Posterior vena cava (tissue), 2 donors: ENCODE measurements around the gene CARD10. TPM values are rescaled to one million over a fixed set of nuclear protein-coding genes. Genes with fewer than 3 reads are reported as not detected.

Experiments used
- DNase-seq: peaks from one replicate; pipeline ENCODE4 v3.0.0-alpha.2; 2020; ENCODE audit warnings: low spot score
- intact Hi-C, 2 donors: fragments of 100-400 bp; cut with DNase I; formaldehyde crosslinking; loops; one replicate each; pipeline versions ENCODE4 v1.14.1 to v1.14.2; 2022 to 2023
- total RNA-seq, 2 donors: library from RNA; stranded (reverse); fragmentation: NEBNext Ultra II Directional; extraction: Animal tissue kit (Norgen Biotek cat#: 25700); gene quantifications; one replicate each; pipeline ENCODE4 v1.2.1, GENCODE V29; 2021
- donor health status: DM: yes; HTN: yes; CAD: no.
- donor health status: DM: yes; HTN: yes; CAD: no.

CARD10 gene
- total RNA-seq, 2 donors from 2014 or later = 7.8 to 12.8 TPM

DNA sequence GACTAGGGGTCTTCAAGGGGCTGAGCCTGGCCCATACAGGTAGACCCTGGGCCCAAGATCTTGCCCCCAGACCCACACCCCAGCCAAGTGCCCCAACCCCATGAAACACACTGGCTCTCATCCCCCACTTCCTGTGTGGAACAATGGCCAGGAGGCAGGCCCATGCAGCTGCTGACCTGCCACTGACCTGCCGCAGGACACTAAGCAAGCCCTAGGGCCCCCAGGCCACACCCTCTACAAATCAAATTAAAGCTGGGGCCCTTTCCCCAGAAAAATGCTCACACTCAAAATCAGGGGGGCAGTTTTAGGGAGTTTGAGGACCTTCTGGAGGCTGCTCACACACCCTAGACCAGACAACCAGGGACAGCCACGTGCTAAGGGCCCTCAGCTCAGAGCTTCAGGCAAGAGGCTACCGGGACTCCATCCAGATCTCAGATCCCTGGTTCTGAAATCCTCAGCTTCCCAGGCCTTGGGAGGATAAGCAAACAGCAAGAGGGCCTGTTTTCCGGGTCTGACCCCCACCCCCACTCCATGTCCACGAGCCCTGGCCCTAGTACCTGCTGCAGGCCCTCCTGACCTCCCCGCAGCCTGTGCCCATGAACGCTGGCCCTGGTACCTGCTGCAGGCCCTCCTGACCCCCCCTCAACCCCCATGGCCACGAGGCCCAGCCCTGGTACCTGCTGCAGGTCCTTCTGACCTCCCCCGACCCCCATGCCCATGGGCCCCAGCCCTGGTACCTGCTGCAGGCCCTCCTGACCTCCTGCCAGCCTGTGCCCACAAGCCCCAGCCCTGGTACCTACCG is 10.0 kb downstream of the CARD10 start:
- intact Hi-C loops = no loop called here
- no peak for DNase-seq

DNA sequence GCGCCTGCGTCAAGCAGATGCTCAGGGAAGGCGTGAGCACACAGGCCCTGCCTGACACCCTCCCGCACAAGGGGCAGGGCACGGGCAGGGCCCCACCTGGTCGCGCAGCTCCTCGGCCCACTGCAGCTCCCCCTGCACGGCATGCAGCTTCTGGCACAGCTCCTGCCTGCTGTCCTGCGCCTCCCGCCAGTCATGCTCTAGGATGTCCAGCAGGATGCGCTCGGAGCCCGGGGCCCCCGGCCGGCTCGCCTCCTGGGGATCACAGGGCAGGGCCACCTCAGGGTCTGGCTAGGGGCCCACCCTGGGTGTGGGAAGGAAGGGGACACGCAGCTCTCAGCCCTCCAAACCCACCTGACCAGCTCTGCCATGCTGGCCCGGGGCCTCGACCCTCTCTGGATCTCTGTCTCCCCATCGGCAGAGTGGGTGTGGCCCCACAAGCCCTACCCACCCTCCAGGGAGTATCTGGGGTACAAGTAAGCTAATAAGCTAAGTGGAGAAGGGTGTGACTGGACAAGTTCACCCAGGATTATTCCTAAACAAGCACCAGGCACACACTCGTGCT is 10.7 kb downstream of the CARD10 start:
- DNase-seq = no peak
- intact Hi-C loops = no loop called here

DNA sequence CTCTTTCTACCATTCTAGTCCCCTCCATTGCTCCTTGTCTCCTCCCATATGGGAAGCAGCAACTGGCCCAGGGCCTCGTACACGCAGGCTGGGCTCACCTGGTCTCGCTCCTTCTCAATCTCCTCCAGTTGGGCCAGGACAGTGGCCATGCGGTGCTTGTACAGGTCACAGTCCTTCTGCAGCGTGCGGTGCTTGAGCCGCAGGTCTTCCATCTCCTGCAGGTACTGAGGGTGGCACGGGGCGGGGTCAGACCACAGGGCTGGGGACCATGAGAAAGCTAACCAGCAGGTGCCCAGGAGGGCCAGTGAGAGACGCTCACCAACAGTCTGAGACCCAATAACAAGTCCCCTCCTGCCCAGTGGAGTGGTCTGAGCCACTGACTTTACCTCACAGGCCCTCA is 11.5 kb downstream of the CARD10 start:
- no peak for DNase-seq
- intact Hi-C loops = no loop called here

DNA sequence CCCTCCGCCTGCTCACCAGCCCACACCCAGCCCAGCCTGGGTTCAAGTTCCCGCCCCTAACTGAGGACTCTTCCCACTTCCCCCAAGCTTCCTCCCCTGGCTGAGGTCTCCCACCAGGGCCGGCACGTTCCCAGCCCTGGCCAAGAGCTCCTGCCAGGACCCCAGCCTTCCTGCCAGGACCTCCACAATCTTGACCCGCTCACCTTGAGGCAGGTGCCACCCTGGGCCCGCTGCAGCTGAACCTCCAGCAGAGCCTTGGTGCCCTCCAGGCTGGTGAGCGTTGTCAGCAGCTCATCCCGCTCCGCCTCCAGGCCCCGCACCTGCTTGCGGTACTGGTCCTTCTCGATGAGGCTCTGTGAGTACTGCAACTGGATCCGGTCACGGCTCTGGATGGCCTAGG is 13.2 kb downstream of the CARD10 start:
- intact Hi-C loops = no loop called here
- no peak for DNase-seq

DNA sequence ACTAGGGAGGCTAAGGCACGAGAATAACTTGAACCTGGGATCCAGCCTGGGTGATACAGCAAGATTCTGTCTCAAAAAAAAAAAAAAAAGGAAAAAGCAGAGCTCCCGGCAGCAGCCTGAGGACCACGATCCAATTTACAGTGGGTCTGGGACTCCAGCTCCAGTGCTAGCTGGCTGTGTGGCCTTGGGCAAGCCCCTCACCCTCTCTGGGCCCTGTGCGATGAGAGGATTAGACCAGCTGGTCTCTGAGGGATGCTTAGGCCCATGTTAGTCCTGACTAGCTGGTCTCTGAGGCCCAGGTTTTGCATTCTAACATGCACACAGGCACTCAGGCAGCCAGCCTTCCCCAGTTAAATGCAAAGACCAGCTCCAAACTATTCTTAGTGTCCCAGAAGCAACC is 13.7 kb downstream of the CARD10 start:
- DNase-seq = no peak
- intact Hi-C loops = no loop called here

DNA sequence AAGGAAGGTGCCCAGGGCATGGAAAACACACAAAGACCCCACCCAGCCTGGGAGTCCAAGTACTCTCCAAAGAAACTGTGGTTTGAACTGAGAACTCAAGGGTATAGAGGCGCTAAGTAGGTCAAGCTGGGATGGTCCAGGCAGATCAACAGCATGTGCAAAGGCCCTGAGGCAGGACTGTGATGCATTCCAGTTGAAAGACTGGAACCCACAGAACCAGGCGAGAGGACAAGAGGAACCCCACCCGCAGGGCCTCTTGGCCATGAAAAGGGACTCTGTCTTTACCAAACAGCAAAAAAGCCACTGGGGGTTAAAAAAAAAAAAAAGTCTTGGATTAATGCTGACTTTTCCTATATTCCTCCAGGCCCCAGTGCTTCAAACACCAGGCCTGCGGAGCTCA is 14.3 kb downstream of the CARD10 start:
- DNase-seq = no peak
- intact Hi-C loops = no loop called here

DNA sequence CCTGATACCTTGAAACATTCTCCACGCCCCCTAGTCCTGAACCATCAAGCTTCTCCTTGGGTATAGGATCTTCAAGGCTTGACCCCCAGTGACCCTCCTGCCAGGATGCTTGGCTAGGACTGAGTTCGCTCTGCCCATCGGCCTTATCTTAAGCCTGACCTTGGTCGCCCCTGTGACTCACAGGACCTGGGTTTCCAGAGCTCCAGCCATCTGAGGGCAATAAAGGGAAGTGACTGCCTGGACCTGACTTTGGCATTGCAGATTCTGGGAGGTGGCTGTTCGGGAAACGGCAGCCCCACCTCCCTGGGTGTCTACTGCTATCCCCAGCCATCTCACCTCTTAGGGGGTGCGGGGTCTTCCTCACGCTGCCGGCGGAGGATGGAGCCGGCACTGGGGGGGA is 15.4 kb downstream of the CARD10 start:
- DNase-seq = no peak
- intact Hi-C loops = no loop called here

DNA sequence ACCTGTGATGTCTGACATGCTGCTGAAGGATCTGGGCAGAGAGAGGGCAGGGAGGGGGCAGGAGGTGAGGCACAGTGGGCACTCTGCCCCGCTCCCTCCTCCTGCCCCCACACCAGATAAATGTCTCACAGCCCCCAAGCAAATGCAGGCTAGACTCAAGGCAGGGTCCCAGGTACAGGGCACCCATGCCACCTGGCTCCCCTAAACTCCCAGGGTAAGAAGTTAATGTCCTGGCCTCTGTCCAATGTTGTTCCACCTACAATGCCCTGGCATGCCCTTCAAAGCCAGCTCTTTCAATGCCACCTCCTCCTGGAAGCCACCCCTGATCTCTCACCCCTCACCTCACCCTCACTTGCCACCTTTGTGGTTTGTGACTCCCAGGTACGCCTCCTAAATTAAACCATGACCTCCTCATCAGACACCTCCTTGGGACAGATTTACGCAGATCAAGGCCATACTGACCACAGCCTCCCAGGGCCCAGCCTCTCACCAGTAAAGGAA is 16.0 kb downstream of the CARD10 start:
- no peak for DNase-seq
- intact Hi-C loops = no loop called here

DNA sequence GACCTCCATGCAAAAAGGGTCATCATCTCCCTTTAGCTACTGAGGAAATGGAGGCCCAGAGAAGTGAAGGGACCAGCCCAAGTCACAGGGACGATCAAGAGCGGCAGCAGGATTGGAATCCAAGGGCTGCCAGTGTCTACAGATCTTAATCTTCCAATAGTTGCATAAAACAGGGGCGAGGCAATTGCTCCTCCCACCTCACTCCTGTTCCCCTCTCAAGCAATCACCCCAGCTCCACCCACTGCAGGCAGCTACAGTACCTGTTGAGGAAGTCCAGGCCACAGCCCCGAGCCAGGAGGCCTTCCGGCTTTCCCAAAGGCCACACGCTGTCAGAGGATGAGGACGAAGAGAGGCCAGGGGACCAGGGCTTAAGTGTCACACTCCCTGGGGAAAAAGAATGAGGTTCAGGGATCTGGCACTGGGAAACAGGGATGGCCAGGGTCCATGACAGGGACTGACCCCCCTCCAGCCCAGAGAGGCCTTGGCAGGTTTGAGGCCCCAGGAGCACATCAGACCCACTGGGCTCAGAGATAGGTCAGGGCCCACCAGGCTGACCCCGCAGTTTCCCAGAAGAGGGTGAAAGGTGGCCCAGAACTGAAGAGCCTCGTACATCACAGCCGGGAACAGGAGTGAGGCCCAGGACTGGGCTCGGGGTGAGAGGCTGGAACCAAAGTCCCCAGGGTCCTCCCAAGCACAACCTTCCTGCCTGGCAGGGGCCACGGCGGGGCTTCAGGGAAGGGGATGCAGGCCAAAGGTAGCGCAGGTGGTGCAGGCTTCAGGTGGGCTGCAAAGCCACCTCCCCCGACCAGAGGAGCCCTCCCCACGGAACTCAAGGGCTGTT is 16.7 kb downstream of the CARD10 start:
- DNase-seq = no peak
- intact Hi-C loops = no loop called here

DNA sequence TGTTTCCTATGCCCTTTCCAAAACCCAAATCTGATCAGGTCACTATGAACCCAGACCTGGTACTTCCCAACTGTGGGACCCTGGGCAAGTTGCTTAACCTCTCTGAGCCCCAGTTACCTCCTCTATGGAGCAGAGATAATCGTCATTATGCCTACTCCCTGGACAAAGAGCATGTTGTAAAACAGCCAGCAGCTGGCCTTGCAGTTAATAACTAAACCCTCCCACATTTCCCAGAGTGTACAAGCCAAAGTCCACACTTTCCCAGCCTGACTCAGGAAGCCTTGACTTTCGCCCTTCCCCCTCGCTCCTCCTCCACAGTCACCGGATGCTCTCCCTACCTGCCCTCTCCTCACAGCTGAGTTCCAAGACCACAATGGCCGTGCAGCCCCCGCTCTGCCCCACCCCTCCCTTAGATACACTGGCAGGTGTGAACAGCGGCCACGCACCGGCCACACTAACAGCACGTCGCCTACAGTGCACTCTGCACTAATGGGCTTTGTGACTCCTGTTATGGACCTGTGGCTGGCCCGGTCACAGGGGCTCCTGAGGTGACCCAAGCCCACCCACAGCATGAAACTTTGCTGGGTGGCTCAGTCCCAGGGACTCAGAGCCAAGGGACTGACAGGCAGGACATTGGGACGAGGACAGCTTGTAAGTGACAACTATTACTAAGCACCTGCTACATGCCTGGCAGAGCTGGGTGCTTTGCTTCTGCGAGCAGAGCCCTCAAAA is 17.4 kb downstream of the CARD10 start:
- no peak for DNase-seq

DNA sequence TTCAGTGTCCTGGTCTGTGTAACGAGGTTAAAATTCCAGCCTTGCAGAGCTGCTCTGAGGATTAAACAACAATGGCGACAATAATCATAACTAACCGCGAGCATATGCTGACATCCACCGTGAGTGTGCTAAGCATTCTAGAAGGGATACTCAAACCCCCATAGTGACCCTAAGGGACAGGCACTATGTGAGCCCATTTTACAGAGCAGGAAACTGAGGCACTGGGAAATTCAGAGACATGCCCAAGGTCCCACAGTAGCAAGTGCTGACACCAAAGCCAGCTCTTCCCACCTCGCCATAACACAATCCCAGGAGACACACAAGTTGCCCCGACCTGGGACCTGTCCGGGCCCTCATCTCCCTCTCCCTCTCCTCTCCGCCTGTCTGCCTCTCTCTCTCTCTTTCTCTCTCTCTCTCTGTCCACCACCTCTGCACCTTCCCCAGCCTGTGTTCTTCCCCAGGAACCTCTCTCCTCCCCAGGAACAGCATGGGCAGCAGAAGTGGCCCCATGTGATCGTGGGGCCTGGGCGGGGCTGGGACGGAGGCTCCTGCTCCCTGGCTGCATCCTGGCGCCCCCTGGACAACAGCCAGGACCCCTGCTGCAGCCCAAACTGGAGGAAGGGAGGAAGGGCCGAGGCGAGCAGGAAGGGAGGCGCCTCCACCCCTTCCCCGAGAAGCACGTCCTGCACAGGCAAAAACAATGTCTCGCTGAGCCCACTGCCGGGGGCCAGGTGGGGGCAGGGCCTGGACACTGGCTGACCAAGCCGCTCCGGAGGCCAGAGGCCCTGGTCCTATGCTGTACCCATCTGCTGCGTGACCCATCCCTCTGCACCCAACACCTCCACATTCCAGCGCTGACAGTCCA is 18.2 kb downstream of the CARD10 start:
- intact Hi-C loops = no loop called here
- DNase-seq = peak; percentile 84

More for the DNA sequence above, 17.4 kb downstream of the CARD10 start:
- intact Hi-C loops = no loop called here

DNA sequence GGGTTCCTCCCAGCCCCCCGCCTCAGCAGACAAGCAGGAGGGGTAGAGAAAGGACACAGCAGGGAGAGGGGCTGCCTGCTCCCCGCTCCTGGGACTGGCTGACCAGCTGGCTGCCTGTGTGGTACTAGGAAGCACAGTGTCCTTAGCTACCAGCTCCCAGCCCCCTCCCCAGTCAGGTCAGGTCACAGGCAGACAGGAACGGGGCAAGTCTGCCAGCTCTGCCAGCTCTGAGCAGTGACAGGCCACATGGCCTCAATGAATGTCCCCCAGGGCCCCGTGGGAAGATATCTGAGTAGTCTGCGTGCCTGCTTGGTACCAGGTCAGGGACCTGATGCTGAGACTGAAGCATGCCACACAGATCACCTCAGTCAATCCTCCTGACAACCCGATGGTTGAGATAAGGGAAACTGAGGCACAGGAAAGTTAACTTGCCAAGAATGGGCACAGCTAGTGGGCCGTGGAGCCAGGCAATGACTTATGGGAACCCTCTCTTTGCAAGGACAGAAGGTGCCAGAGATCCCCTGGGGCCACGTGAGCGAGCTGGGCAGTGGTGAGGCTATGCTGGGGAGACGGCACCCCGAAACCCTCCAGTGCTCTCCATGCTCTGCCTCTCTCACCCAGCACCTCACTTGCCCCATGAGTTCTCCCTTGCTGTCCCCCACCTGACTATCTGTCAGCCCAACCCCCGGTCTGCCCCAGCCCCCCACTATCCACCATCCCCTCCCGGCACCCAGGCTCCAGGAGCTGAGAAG is 19.2 kb downstream of the CARD10 start:
- no peak for DNase-seq
- intact Hi-C loops = no loop called here

DNA sequence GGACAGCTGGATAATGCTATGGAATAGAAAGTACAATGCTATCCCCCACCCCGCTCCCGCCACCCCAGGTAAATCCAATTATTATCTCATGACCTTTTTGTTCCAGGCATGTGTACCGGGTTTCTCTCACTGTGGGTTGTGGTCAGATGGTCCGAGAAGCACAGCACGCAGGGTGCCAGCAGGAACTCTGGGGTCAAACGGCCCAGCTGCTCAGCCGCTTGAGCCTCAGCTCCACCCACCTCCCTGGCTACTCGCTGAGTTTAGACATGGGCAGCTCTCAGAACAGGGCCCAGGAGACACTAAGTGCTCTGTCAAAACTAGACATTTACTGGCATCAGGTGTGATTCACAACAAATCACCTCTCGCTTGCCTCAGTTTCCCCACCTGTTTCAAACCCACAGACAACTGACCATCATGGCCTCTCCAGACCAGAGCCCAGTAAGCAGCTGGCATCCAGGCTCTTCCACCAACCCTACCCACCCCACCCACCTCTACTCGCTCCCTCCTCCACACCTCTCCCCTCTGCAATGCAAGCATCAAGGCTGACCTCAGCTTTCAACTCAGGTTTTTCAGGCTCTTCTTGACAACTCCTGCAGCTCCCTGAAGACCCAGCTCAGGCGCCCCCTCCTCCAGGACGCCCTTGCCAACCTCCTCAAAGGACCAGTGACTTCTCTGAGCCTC is 20.0 kb downstream of the CARD10 start:
- DNase-seq = no peak
- intact Hi-C loops = no loop called here

DNA sequence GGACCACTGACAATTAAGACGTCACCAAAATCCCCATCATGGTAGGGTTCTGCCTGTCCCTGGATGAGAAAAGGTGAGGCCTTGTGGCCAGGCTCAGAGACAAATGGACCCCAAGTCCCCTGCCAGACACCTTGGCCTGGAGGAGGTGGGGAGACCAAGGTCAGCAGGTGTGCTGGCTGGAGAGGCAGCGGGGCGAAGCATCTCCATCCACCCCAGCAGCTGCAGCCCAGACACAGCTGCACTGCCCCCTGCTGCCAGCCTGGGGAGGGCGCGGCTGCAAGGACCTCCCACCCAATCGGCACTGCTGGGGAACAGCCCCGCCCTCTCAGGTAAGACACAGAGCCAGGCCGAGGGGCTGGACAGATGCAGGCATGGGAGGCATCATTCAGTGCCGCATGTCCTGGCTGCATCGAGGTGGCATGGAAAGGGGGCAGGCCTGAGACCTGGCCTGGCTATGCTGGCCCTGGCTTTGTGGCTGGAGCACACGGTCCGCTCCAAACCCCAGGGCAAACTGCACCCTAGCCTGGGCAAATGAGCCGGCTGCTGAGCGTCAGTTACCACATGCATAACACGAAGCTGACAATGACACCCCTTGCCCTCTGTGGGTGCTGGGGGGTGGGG is 20.8 kb downstream of the CARD10 start:
- intact Hi-C loops = no loop called here
- DNase-seq = no peak

DNA sequence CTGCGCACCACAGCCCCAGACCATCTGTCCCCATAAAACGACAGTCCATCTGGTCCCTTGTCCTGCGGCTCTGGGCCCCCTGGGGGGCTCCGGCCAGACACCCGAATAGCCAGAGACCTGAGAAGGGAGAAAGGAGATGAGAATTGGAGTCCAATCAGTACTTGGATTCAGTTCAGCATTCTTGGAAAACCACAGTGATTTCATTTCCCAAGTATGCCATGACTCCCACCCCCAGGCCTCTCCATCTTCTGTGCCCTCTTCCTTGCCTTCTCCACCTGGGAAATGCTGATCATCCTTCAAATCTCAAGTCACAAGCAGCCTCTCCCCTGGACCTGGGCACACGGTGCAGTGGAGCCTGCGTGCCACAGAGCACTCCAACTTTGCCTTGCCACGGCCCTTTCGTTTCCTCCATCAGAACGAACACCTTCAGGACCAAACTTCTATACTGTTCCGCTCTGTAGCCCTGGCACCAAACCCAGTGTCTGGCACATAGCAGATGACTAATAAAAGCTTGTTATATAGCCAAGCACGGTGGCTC is 22.1 kb downstream of the CARD10 start:
- intact Hi-C loops = no loop called here
- DNase-seq = no peak

DNA sequence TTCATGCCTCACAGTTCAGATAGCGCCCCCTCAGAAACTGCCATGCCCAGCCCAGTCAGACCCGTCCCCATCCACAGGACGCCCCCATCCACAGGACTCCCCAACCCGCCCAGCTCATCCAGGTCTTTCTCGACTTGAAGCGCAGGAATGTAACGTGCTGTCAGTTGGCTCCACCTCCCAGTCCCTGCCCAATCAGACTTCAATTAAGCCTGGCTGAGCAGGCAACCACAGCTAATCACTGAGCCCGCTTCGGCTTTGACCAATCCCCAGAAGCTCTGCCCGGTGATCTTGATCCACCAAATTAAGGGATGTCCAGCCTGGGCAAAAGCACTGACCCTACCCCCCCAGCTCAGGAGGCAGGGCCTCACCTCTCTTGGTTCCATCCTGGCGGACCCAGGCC is 22.6 kb downstream of the CARD10 start:
- no peak for DNase-seq
- intact Hi-C loops = no loop called here

DNA sequence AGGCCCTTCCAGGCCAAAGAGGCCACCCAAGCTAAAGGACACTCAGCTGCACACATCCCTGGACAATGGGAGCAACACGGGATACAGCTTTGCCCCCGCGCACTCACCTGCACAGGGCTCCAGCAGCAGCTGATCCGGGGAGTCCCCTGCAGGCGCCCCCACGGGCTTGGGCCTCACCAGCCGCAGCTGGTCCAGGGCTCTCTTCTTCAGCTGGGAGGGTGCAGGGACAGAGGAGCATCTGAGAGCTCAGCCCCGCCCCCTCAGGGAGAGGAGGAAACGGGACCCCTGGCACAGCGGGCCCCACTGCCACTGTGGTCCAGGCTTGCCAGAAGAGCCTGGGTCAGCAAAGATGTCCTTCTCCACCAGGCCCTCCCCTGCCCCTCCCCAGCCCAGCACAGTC is 25.2 kb downstream of the CARD10 start:
- intact Hi-C loops = no loop called here
- DNase-seq = no peak
